Activated CD4-positive, CD25-positive, alpha-beta regulatory T cell treated with anti-CD3 and anti-CD28 coated beads, Interleukin-2, amount 50 U/mL, for 24 hours (primary cell): ENCODE measurements around the gene ARHGDIA.

ENCODE experiments used
- ATAC-seq, 2 donors: fragments of 150-1000 bp; cut with Tn5 transposase; one replicate each; pipeline ENCODE4 v1.10.0; 2021; ENCODE audit warnings: mild to moderate bottlenecking in 1 of 2, moderate library complexity in 1 of 2

ARHGDIA gene

DNA sequence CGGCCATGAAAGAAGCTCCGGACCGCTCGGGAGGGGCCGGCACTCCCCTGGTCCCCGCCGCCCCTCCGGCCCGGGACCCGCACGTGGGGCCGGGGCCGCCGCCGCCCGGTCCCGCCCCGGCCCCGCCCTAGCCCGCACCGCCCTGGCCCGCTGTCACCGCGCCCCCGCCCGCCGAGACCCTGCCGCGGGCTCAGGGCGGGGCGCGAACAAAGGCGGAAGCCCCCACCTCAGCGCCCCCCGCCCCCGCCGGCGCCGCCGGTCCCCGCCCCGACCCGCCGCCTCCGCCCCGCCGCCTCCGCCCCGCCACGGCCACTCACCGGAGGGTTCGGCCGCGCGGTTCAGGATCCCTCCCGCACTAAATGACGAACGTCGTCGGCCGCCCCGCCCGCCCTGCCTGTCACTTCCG is at the start of gene ARHGDIA:
Gene ARHGDIA (minus strand): TSS at position 357 of the 406 bp plus-strand sequence. CDS start 1,407 bp downstream, outside the sequence.
- peak; percentile 58 to 67 for ATAC-seq

DNA sequence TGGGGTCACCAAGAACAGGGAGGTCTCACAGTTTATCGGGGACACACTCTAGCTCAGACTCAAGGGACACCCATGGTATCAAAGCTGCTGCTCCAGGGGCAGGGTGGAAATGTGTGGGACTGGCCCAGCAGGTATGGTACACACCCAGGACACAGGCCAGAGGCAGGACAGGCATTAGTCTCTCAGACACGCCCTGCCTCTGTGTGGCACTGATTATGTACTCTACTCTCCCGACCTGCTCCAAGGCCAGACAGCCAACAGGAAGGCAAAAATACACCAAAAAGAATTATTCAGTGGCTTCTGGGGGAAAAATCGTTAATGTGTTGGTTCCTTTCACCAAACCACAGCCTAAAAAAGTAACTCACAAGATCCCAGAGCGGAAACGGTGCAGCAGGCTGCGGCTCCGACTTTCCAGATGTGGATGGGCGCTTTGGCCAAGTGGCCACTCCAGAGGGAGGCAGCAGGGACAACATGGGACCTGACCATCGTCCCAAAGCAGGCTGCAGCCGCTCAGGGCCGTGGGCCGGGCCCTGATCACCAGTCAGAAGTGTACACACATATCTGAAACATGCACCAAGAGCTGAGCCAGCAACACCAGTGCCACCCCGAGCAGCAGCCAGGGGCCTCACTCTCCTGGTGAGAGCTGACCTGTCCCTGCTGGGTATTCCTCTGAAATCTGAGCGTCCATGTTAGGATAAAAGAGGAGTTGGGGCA is 47.9 kb upstream of the ARHGDIA start:
- no peak for ATAC-seq

GRCh38 chr17:81918333-81918669 is 47.2 kb upstream of the ARHGDIA start:
- peak; percentile 11 to 12 for ATAC-seq

DNA sequence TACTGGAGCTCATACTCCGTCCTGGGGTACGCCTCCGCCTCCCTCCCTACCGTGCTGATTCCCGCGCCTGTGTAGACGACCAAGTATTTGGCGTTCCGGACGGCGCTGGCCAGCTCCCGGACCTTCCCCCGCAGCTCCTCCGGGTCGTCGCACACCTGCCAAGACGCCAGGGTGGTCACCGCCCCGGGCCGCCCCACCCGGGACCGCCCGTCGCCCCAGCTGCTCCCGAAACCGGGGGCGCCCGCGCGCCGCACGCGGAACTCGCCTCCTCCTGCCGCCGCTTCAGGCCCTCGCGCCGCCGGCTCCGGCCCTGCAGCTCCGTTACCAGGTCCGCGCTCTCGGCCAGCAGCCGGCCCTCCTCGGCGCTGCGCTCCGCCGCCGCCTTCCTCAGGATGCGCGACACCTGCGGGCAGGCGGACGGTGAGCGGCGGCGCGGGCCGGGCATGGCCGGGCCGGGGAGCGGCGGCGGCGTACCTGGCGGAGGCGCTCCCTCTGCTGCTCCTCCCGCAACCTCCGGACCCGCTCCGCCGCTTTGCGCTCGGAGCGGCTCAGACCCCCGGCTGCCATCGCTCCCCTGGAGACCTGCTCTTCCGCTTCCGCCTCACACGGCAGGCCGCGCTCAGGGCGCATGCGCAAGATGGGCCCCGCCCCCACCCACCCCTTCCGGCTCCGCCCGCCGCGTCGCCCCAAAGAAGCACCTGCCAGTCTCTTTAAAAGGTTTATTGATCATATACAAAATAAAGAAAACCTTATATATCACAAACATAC is 46.6 kb upstream of the ARHGDIA start, which contains the start of gene SIRT7:
Gene SIRT7 (minus strand): TSS at position 612 of the 768 bp plus-strand sequence. CDS start 45 bp downstream, at position 567.
- peak; percentile 81 to 86 for ATAC-seq

GRCh38 chr17:81916234-81917001 is 45.3 kb upstream of the ARHGDIA start:
- ATAC-seq: no peak

GRCh38 chr17:81915331-81915730 is 44.2 kb upstream of the ARHGDIA start:
- ATAC-seq: no peak

GRCh38 chr17:81914103-81914850 is 43.1 kb upstream of the ARHGDIA start:
- no peak for ATAC-seq

- no peak for ATAC-seq
Observed at GRCh38 chr17:81913394-81914102, 42.4 kb upstream of the ARHGDIA start.

DNA sequence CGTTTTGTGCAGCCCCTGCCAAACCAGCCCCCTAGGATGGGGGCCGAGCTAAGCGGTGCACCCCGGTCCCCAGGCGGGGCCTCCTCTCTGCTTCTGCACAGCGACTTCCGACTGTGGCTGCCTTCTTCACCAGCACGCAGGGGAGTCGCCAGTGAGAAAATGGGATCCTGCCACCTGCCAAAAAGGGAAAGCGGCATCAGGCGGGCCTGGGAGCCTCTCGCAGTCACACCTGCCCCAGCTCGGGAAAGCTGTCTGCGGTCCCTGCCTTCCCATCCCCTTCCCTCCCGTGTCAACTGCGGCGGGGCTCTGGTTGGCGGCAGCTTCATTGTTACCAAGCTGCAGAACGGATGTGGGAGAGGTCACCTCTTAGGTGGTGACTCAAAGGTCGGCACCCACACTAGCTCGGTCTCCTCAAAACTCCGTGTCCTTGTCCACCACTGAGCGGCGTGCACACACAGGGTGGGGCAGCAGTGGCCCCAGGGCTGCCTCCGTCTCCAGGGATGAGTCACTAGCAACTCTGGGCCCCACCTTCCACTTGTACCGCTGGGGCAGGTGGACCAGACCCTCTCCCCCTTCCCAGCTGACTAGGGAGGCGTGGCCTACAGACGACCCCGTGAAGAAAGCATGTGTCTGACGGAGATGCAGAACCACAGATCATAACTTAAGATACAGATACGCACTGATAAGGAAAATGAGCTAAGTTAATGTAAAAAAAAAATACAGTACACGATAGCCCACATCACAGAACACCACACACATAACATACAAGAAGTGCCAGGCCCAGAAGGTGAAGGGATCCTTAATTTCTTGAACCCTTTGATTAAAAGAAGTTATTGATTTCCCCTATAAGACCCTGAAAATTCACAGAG is 41.5 kb upstream of the ARHGDIA start:
- no peak for ATAC-seq

GRCh38 chr17:81911969-81912368 is 40.8 kb upstream of the ARHGDIA start:
- no peak for ATAC-seq

DNA sequence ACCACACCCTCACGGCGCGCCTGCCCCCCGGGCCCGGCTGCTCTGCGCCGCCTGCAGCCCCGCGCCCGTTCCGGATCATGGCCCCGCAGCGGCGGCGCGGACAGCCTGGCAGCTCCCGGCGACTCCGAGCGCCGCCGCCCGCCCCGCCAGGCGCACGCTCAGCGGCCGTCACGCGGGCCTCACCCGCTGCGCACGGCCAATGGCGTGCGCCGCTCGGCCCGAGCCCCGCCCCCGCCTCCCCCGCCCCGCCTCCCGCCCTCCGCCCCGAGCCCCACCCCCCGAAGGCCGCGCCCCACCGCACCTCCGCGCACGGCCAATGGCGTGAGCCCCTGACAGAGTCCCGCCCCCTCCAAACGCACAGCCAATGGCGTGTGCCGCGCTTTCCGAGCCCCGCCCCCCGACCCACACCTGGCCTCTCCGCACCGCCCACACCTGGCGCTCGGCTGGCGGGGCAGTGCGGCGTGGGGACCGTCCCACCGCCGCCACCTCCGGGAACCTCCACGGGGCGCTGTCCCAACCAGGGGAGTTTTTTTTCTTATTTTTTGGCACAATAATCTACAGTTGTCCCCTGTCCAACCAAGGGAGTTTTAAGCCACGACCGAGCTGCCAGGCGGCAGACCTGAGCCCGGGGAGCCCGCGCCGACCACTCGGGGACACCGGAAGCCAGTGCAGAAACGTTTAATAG is 40.3 kb upstream of the ARHGDIA start, which contains the start of gene PCYT2:
Gene PCYT2 (minus strand): TSS at position 123 of the 685 bp plus-strand sequence. CDS start 44 bp downstream, at position 79.
- ATAC-seq: peak; percentile 92 to 93

DNA sequence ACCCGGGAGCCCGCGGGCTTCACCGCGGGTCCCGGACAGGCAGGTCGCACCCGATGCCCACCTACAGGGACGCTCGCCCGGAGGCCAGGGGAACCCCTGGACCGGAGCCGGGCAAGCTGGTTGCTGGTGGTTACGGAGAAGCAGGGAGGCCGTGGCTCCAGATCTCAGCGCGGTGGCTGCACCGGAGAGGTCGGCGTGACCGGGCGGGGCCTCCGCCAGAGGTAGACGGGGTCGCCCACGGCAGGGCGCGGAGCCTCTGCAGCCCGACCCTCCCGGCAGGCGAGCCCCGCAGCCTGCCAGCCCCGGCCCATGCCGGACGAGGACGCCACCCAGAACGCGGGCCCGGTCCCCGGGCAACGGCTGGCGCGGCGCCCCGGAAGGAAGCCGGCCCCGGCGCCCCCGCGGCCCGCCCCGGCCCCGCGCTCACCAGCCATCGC is 39.7 kb upstream of the ARHGDIA start:
- ATAC-seq: peak; percentile 15 to 41

GRCh38 chr17:81909966-81910839 is 39.1 kb upstream of the ARHGDIA start:
- ATAC-seq: no peak

DNA sequence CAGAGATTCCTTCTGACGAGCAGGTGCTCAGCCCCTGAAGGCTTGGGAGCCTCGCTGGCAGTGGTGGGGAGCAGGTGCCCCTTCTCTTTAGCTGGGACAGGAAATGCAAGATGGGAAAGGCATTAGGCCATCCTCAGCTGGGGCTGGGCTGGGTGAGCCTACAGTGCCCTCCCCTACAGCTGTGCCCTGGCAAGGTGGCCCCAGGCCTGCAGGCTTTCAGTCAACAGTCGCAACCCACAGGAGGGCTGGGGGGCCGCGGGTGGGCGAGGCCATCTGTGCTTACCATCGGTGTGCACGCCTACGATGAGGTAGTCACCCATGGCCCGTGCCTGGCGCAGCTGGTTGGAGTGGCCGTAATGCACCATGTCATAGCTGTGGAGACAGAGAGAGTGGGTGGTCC is 38.1 kb upstream of the ARHGDIA start:
- ATAC-seq: no peak

DNA sequence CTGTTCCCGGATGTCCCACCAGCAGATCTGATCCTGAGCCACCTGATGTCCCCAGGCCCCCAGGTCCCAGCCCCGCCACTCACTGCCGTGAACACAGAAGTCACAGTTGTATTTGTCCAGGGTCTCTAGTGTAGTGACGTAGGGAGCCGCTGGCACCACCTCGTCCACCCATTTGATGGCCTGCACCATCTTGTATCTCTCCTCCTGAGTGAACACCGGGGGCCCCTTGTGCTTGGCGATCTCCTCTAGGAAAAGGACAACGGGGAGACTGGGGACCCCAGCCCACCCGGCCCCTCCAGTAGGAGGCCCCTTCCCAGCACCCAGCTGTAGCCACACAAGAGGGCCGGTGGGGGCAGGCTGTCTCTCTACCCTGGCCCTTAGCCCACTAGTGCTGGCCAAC is 37.7 kb upstream of the ARHGDIA start:
- ATAC-seq: no peak

- ATAC-seq: no peak
Observed at GRCh38 chr17:81907219-81908145, 36.3 kb upstream of the ARHGDIA start.

DNA sequence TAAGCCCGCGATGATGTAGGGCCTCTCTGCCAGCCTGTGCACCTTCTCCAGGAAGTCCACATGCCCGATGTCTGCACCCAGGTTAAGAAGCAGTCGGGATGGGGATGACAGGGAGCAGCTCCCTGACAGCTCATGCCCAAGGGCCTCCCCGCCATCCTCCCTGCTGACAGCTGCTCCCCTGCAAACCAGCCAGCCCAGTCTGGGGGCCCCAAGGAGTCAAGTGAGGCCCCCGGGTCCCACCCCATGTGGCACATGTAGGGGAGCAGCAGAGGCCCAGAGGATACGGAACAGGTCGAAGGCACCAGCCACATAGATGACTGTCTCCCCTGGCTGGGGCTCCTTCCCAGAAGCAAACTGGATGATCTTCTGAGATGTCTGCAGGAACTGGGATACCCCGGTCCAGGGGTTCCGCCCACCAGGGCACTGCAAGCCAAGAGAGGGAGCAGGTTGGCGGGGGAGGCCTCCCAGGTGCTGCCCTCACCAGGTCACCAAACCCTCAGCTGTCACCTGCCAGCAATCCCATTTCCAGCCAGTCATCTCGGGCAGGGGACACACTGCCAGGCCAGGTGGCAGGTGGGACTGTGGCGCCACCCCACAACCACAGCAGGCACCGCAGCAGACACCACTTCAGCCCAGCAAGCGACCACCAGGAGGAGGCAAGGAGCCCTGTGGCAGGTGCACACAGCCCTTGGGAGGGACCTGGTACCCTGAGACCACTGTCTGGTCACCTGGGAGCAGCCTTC is 35.5 kb upstream of the ARHGDIA start:
- ATAC-seq: no peak
